Hepatocyte (in vitro differentiated cells): ENCODE data around the gene FAM185A. TPM values are rescaled to one million over a fixed set of nuclear protein-coding genes. Genes with fewer than 3 reads are reported as not detected.

Source experiments
- DNase-seq: peaks from one replicate; pipeline ENCODE4 v3.0.0-alpha.2; 2016; ENCODE audit warnings: low spot score
- H2AFZ ChIP-seq: fragments of 200-600 bp; sonication (generic); 2 replicates; pipeline ENCODE4 v1.6.0; 2016; ENCODE audit warnings: antibody characterized with exemption, mild to moderate bottlenecking
- H3K27ac ChIP-seq: fragments of 200-600 bp; sonication (generic); 2 replicates; pipeline ENCODE4 v1.5.1; 2016; ENCODE audit warnings: mild to moderate bottlenecking
- H3K27me3 ChIP-seq: fragments of 200-600 bp; sonication (generic); 2 replicates; pipeline ENCODE4 v1.6.1; 2016
- H3K36me3 ChIP-seq: fragments of 200-600 bp; sonication (generic); replicated peaks from 2 replicates; pipeline ENCODE4 v1.5.1; 2016; ENCODE audit warnings: low read depth; ENCODE audit not compliant: insufficient read depth
- H3K4me1 ChIP-seq: fragments of 200-600 bp; sonication (generic); 2 replicates; pipeline ENCODE4 v1.5.1; 2016; ENCODE audit warnings: mild to moderate bottlenecking, moderate library complexity; ENCODE audit not compliant: insufficient read depth
- H3K4me2 ChIP-seq: fragments of 200-600 bp; sonication (generic); 2 replicates; pipeline ENCODE4 v1.6.0; 2016
- H3K4me3 ChIP-seq: fragments of 200-600 bp; sonication (generic); 2 replicates; pipeline ENCODE4 v1.5.1; 2016; ENCODE audit warnings: mild to moderate bottlenecking
- H3K79me2 ChIP-seq: fragments of 200-600 bp; sonication (generic); 2 replicates; pipeline ENCODE4 v1.6.0; 2017; ENCODE audit warnings: mild to moderate bottlenecking
- H3K9me2 ChIP-seq: fragments of 200-600 bp; sonication (generic); replicated peaks from 2 replicates; pipeline ENCODE4 v1.6.0; 2017; ENCODE audit warnings: mild to moderate bottlenecking; ENCODE audit not compliant: insufficient read depth
- H3K9me3 ChIP-seq: fragments of 200-600 bp; sonication (generic); 2 replicates; pipeline ENCODE4 v1.5.1; 2016; ENCODE audit warnings: low read depth, mild to moderate bottlenecking
- H4K20me1 ChIP-seq: fragments of 200-600 bp; sonication (generic); 2 replicates; pipeline ENCODE4 v1.6.0; 2016; ENCODE audit warnings: mild to moderate bottlenecking; ENCODE audit not compliant: insufficient read depth, poor library complexity, severe bottlenecking
- CTCF ChIP-seq: fragments of 200-600 bp; sonication (generic); IDR thresholded peaks from 2 replicates; pipeline ENCODE4 v1.5.1; 2016; ENCODE audit warnings: antibody characterized with exemption, mild to moderate bottlenecking; ENCODE audit not compliant: poor library complexity
- EZH2 ChIP-seq: fragments of 200-600 bp; sonication (generic); IDR thresholded peaks from 2 replicates; pipeline ENCODE4 v1.6.1; 2016; ENCODE audit warnings: antibody characterized with exemption, mild to moderate bottlenecking, borderline replicate concordance
- EZH2phosphoT487 ChIP-seq: fragments of 200-600 bp; sonication (generic); IDR thresholded peaks from one replicate; pipeline ENCODE4 v1.6.1; 2018; ENCODE audit warnings: antibody characterized with exemption, mild to moderate bottlenecking, low read depth, moderate library complexity; ENCODE audit not compliant: unreplicated experiment, severe bottlenecking
- WGBS: methylation state at CpG from one replicate; pipeline ENCODE4 v1.1.6; 2016; ENCODE audit warnings: low lambda C conversion rate; ENCODE audit errors: missing lambda C conversion rate; 5-methylcytosine and 5-hydroxymethylcytosine counted together
- polyA plus RNA-seq: library from polyadenylated mRNA; unstranded; fragments of >200 nt; fragmentation: Nextera tagmentation; extraction: Ambion mirVana; gene quantifications from 2 replicates; pipeline ENCODE4 v1.2.1, GENCODE V29; 2016
- total RNA-seq: library from RNA; depleted of rRNA; stranded (reverse); fragments of >200 nt; gene quantifications from 2 replicates; pipeline ENCODE4 v1.2.3, GENCODE V29; 2014

Gene FAM185A
- total and polyA plus RNA-seq, 2 experiments from 2014 or later = 4.8 to 16.0 TPM

- DNase-seq = no peak
- Histone ChIP-seq H3K27me3 (no peaks in the 10 kb centered on the region), H3K9me2 (no peaks in the 10 kb centered on the region), H3K27ac (no peak overlapping the region), H3K36me3 (no peaks in the 10 kb centered on the region), H3K4me1 (no peaks in the 10 kb centered on the region), H3K4me2 (no peak overlapping the region), H3K9me3 (no peaks in the 10 kb centered on the region), H4K20me1 (no peaks in the 10 kb centered on the region), H3K4me3 (no peak overlapping the region), H2AFZ (no peak overlapping the region), H3K79me2 (no peaks in the 10 kb centered on the region)
- TF ChIP-seq CTCF (no peak), EZH2phosphoT487 (no peak), EZH2 (no peak)
- 95% methylated on average over 2 of the region's 2 CpGs for WGBS
These were observed 79.5 kb downstream of the FAM185A start for GRCh38 chr7:102828286-102828685.

- Histone ChIP-seq H4K20me1 (no peaks in the 10 kb centered on the region), H3K9me3 (no peaks in the 10 kb centered on the region), H3K4me3 (no peak overlapping the region), H3K79me2 (no peaks in the 10 kb centered on the region), H3K4me2 (no peak overlapping the region), H3K4me1 (no peaks in the 10 kb centered on the region), H3K27ac (no peak overlapping the region), H2AFZ (no peak overlapping the region), H3K36me3 (no peaks in the 10 kb centered on the region), H3K27me3 (no peaks in the 10 kb centered on the region), H3K9me2 (no peaks in the 10 kb centered on the region)
- TF ChIP-seq EZH2 (no peak), CTCF (no peak), EZH2phosphoT487 (no peak)
- no peak for DNase-seq
- WGBS = 87% methylated on average over 3 of the region's 3 CpGs
These were observed 80.3 kb downstream of the FAM185A start for GRCh38 chr7:102829075-102829474.

- Histone ChIP-seq H2AFZ (no peak overlapping the region), H4K20me1 (no peaks in the 10 kb centered on the region), H3K27me3 (no peaks in the 10 kb centered on the region), H3K9me3 (no peaks in the 10 kb centered on the region), H3K79me2 (no peaks in the 10 kb centered on the region), H3K9me2 (no peaks in the 10 kb centered on the region), H3K4me3 (no peak overlapping the region), H3K36me3 (no peaks in the 10 kb centered on the region), H3K4me1 (peaks cover 7% of the 10 kb centered on the region), H3K27ac (peak overlapping the region; percentile 28), H3K4me2 (no peak overlapping the region)
- TF ChIP-seq EZH2 (no peak), CTCF (no peak), EZH2phosphoT487 (no peak)
- 42% methylated on average over 2 of the region's 2 CpGs for WGBS
- DNase-seq = no peak
These were observed 81.4 kb downstream of the FAM185A start for GRCh38 chr7:102830197-102830596.

GRCh38 chr7:102832674-102833073, 83.9 kb downstream of the FAM185A start:
- H3K27me3 ChIP-seq = no peaks in the 10 kb centered on the region
- no peaks in the 10 kb centered on the region for H4K20me1 ChIP-seq
- no peak overlapping the region for H2AFZ ChIP-seq
- H3K4me1 ChIP-seq = peaks cover 19% of the 10 kb centered on the region
- TF ChIP-seq EZH2phosphoT487 (no peak), CTCF (no peak), EZH2 (no peak)
- no peak for DNase-seq
- no peaks in the 10 kb centered on the region for H3K9me3 ChIP-seq
- WGBS = 73% methylated on average over 1 of the region's 1 CpG
- no peak overlapping the region for H3K4me3 ChIP-seq
- H3K79me2 ChIP-seq = no peaks in the 10 kb centered on the region
- H3K4me2 ChIP-seq = no peak overlapping the region
- no peaks in the 10 kb centered on the region for H3K36me3 ChIP-seq
- no peak overlapping the region for H3K27ac ChIP-seq
- H3K9me2 ChIP-seq = no peaks in the 10 kb centered on the region
